ENCODE results near the gene STT3B. TPM values are rescaled to one million over a fixed set of nuclear protein-coding genes. Genes with fewer than 3 reads are reported as not detected.
"Not testable (repeated sequence)": the region's sequence is repeated elsewhere in the genome, so short reads cannot be mapped to it uniquely, and the experiment has no call there.

Gene STT3B
- total and polyA plus RNA-seq, 8 donors: 15.1 to 183 (median 49.1) TPM

GRCh38 chr3:31590650-31591049 is 57.9 kb downstream of the STT3B start:
- intact Hi-C loops (cut with DNase I; ENCODE audit: low total_unique reads): no loop called here
- Histone ChIP-seq H3K9me3 (peaks cover 0 to 10% (median 4%) of the 10 kb centered on the region in 4 donors), H3K4me3 (no peak overlapping the region), H3K36me3 (peaks cover 0 to 67% (median 28%) of the 10 kb centered on the region in 4 donors), H3K4me1 (peaks cover 0 to 6% (median 2%) of the 10 kb centered on the region in 4 donors), H3K27me3 (no peaks in the 10 kb centered on the region), H3K27ac (no peak overlapping the region)
- TF ChIP-seq POLR2A (IDR thresholded peaks at IDR 0.05) (no peak), CTCF (IDR thresholded peaks at IDR 0.05) (no peak), EP300 (IDR thresholded peaks at IDR 0.05) (no peak), POLR2AphosphoS5 (IDR thresholded peaks at IDR 0.05) (no peak)
- no peak for DNase-seq
- WGBS, 5 donors: 70 to 89% (median 77%) methylated on average over 1 of the region's 1 CpG

- Histone ChIP-seq H3K36me3 (peaks cover 0 to 63% (median 36%) of the 10 kb centered on the region in 4 donors), H3K4me1 (peaks cover 0 to 6% (median 4%) of the 10 kb centered on the region in 4 donors), H3K4me3 (no peak overlapping the region), H3K27me3 (no peaks in the 10 kb centered on the region), H3K27ac (no peak overlapping the region), H3K9me3 (peaks cover 0 to 10% (median 4%) of the 10 kb centered on the region in 4 donors)
- TF ChIP-seq CTCF (IDR thresholded peaks at IDR 0.05): no peak
- TF ChIP-seq POLR2AphosphoS5 (IDR thresholded peaks at IDR 0.05): no peak
- TF ChIP-seq EP300 (IDR thresholded peaks at IDR 0.05): no peak
- TF ChIP-seq POLR2A (IDR thresholded peaks at IDR 0.05): no peak
- DNase-seq: no peak
- 92 to 97% (median 95%) methylated on average over 2 of the region's 2 CpGs for WGBS, 5 donors
- intact Hi-C loops (cut with DNase I; ENCODE audit: low total_unique reads): no loop called here
These were observed 60.0 kb downstream of the STT3B start for GRCh38 chr3:31592764-31593163.

DNA sequence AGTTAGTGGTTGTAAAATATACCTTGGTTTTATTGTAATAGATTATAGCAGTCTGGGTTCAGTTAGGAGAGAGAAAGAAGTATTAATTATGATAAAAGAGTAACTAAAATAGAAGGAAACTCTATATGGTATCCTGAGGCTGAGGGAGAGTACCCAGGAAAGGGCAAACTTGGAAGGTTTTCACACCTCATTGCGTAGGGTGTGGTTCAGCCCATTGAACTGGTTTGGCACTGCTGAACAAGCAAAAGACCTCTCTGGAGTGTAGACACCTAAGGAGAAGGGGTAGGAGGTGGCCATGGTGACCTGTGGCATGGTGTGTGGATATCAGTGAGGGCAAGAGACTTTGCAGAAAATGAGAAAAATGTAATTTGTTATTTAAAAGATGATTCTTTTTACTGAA is 63.5 kb downstream of the STT3B start:
- Histone ChIP-seq H3K9me3 (no peaks in the 10 kb centered on the region), H3K4me3 (no peak overlapping the region), H3K27ac (no peak overlapping the region), H3K4me1 (peaks cover 0 to 6% (median 4%) of the 10 kb centered on the region in 4 donors), H3K27me3 (no peaks in the 10 kb centered on the region), H3K36me3 (peaks cover 0 to 45% (median 37%) of the 10 kb centered on the region in 4 donors)
- TF ChIP-seq POLR2A (IDR thresholded peaks at IDR 0.05) (no peak), CTCF (IDR thresholded peaks at IDR 0.05) (no peak), POLR2AphosphoS5 (IDR thresholded peaks at IDR 0.05) (no peak), EP300 (IDR thresholded peaks at IDR 0.05) (no peak)
- DNase-seq: no peak
- 53 to 74% (median 69%) methylated on average over 1 of the region's 1 CpG for WGBS, 5 donors
- intact Hi-C loops (cut with DNase I; ENCODE audit: low total_unique reads): no loop called here

GRCh38 chr3:31600431-31600830 is 67.7 kb downstream of the STT3B start:
- TF ChIP-seq EP300 (IDR thresholded peaks at IDR 0.05): no peak
- TF ChIP-seq CTCF (IDR thresholded peaks at IDR 0.05): no peak
- no peak for TF ChIP-seq POLR2AphosphoS5 (IDR thresholded peaks at IDR 0.05)
- no peak for TF ChIP-seq POLR2A (IDR thresholded peaks at IDR 0.05)
- Histone ChIP-seq H3K27ac (no peak overlapping the region), H3K27me3 (no peaks in the 10 kb centered on the region), H3K4me3 (no peak overlapping the region), H3K36me3 (peaks cover 0 to 37% (median 26%) of the 10 kb centered on the region in 4 donors), H3K4me1 (peaks cover 0 to 4% (median 0%) of the 10 kb centered on the region in 4 donors), H3K9me3 (peaks cover 0 to 4% (median under 1%) of the 10 kb centered on the region in 4 donors)
- no peak for DNase-seq
- intact Hi-C loops (cut with DNase I; ENCODE audit: low total_unique reads): no loop called here
- 94 to 100% (median 98%) methylated on average over 3 of the region's 3 CpGs for WGBS, 5 donors

DNA sequence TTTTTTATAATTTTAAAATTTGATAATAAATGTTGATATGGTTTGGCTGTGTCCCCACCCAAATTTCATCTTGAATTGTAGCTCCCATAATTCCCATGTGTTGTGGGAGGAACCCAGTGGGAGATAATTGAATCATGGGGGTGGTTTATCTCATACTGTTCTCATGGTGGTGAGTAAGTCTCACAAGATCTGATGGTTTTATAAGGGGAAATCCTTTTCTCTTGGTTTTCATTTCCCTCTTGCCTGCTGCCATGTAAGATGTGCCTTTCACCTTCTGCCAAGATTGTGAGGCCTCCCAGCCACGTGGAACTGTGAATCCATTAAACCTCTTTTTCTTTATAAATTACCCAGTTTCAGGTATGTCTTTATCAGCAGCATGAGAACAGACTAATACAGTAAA is 72.6 kb downstream of the STT3B start:
- intact Hi-C loops (cut with DNase I; ENCODE audit: low total_unique reads): not testable (repeated sequence)
- WGBS, 5 donors: 88 to 100% (median 96%) methylated on average over 1 of the region's 1 CpG

More for the DNA sequence above, 72.6 kb downstream of the STT3B start:
- not testable (repeated sequence) for H3K27ac ChIP-seq, H3K27me3 ChIP-seq, H3K4me1 ChIP-seq, H3K4me3 ChIP-seq, DNase-seq
- peaks cover 9 to 23% (median 16%) of the 10 kb centered on the region in 4 donors for H3K9me3 ChIP-seq
- H3K36me3 ChIP-seq: peaks cover 4 to 43% (median 26%) of the 10 kb centered on the region in 4 donors

All from stomach (tissue), 9 donors.